ENCODE measurements around the gene SCYGR4.

The SCYGR4 gene

DNA sequence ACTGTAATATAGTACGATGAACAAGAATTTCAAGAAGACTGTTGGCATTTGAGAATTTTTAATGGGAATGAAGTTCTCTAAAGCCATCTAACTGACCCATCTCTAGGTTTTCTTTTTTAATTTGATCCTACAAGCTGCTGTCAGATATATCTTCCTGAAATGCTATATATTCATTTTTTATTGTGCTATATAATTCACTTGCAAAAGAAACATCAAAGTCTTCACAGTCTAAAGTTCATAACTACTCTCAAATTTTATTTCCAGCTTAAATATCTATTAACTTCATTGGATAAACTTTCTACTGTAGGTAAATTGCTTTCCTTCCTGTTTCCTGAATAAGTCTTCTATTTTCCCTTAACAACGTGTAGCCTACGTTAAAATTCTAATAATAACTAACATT lies 14.9 kb upstream of the SCYGR4 start:
- no peak for TF ChIP-seq CTCF (IDR thresholded peaks at IDR 0.05; ENCODE audit: low read depth, low read length, missing control alignments)
- no peak overlapping the region for H3K4me3 ChIP-seq (ENCODE audit: low read depth, low read length)
- DNase-seq (ENCODE audit: low read depth) = no peak

- no peak for DNase-seq (ENCODE audit: low read depth)
- TF ChIP-seq CTCF (IDR thresholded peaks at IDR 0.05; ENCODE audit: low read depth, low read length, missing control alignments) = no peak
- no peak overlapping the region for H3K4me3 ChIP-seq (ENCODE audit: low read depth, low read length)
Measured at GRCh38 chr2:227606476-227606875, 10.8 kb upstream of the SCYGR4 start.

DNA sequence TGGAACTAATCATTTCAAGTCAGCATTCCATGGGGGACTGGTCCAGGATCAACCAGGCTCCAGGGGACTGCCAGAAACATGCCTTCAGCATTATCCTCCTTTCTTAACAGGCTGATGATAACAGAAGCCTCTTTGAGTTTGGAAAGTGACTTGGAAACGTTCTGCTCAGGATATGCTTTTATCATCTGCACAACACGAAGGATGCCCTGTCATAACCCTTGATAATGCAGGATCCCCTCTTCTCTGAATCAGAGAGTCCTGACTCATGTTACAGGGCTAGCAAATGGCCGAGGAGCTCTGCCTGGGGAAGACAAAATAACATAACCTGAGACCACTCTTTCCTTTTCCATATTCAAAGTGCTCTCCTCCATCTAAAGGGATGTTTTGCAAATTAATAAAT lies 9.4 kb upstream of the SCYGR4 start:
- H3K4me3 ChIP-seq (ENCODE audit: low read depth, low read length) = no peak overlapping the region
- TF ChIP-seq CTCF (IDR thresholded peaks at IDR 0.05; ENCODE audit: low read depth, low read length, missing control alignments) = no peak
- DNase-seq (ENCODE audit: low read depth) = no peak

DNA sequence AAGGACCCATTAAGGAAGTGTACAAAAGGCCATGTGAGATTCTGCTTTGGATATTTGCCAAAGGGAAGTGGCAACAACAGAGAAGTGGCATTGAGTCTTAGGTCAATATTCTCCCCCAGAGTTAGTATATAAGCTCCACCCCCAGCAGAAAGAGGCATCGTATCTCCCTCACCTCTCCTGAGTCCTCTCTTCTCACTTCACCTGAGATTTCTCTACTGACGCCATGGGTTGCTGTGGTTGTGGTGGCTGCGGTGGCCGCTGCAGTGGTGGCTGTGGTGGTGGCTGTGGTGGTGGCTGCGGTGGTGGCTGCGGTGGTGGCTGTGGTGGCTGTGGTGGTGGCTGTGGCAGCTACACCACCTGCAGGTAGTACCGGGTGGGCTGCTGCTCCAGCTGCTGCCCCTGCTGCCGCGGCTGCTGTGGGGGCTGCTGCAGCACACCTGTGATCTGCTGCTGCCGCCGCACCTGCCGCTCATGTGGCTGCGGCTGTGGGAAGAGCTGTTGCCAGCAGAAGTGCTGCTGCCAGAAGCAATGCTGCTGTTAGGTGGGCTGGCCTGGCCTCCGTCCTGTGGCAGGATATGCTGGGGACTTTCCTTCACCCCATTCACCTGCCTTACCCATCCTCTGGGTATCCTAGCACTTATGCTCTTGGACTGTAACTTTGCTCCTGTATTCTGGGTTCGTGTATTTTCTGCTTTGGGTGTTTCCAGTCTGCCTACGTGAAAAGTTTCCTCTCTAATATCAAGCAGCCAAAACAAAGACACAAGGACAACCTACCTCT lies 8.5 kb upstream of the SCYGR4 start:
- TF ChIP-seq CTCF (IDR thresholded peaks at IDR 0.05; ENCODE audit: low read depth, low read length, missing control alignments) = no peak
- no peak for DNase-seq (ENCODE audit: low read depth)
- no peak overlapping the region for H3K4me3 ChIP-seq (ENCODE audit: low read depth, low read length)

- H3K4me3 ChIP-seq (ENCODE audit: low read depth, low read length) = no peak overlapping the region
- TF ChIP-seq CTCF (IDR thresholded peaks at IDR 0.05; ENCODE audit: low read depth, low read length, missing control alignments) = no peak
- no peak for DNase-seq (ENCODE audit: low read depth)
Measured at GRCh38 chr2:227610123-227610522, 7.2 kb upstream of the SCYGR4 start.

DNA sequence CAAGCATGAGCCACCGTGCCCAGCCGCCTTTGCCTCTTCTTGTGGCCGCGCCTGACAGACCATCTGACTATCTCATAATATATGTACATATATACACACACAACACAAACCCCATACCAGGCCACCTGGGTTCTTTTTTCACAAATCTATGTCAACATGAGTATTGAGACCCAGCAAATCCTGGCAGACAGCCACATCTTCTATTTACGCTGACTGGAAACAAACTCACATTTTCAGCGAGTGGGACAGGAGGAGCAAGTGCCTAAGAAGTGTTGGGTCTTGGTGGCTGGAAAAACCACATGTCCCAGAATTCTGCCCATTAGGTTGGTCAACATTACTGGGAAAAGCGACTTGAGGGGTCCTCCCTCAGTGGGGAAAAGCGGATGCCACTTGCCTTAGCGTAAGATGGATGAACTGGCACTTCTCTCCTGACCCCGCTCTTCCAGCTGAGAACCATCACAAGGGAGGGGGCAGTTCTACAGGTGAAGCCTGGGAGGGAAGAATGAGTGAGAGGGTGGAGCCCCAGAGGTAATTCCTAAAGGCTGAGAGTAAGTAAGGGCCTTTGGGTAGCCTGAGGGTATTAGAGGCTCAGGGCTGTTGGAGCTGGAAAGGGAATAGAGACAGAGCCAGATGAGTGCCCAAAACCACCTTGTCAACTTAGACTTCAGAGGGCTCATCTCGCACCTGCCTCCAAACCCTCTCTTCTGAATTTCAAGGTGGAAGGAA lies 4.6 kb upstream of the SCYGR4 start:
- no peak for TF ChIP-seq CTCF (IDR thresholded peaks at IDR 0.05; ENCODE audit: low read depth, low read length, missing control alignments)
- no peak overlapping the region for H3K4me3 ChIP-seq (ENCODE audit: low read depth, low read length)
- no peak for DNase-seq (ENCODE audit: low read depth)

Data from GM12864 (cell line).